PC-9 (cell line): ENCODE data around the gene ARMC6.

Experiments
- CTCF ChIP-seq: fragments of 200-600 bp; sonication (generic); conservative IDR thresholded peaks from 2 replicates; pipeline ENCODE4 v1.6.1; 2017; ENCODE audit warnings: mixed run types, antibody characterized with exemption, mild to moderate bottlenecking, moderate library complexity
- EZH2 ChIP-seq: fragments of 200-600 bp; sonication (generic); IDR thresholded peaks from 2 replicates; pipeline ENCODE4 v1.8.0; 2017; ENCODE audit warnings: antibody characterized with exemption, low read depth

- TF ChIP-seq CTCF = no peak
- TF ChIP-seq EZH2 = no peak
Measured at GRCh38 chr19:19040417-19040816, 7.0 kb downstream of the ARMC6 start.
